NCI-H2029 treated with DMSO at 0.1 percent for 48 hours (cell line): ENCODE data around the gene TREH.

ENCODE experiments used
- DNase-seq: peaks from one replicate; lab custom pipeline; 2025; lab: John Stamatoyannopoulos, UW

The TREH gene

DNA sequence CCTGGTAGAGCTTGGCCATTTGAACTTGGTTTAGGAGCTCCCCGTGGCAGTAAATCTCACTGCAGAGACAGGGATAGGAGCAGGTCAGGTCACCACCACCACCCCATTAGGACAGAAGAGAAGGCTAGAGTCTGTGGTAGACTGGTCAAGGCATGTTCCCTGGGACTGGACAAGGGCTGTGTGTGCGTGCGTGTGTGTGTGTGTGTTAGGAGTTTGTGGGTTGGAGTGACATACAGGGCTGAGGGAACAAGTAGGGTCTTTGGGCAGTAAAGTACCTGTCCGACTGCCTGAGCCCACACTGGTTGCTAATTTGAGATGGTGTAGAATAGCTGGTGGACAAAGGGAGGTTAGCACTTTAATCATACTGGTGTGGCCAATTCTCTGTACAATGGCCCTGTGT, 16.1 kb downstream of the TREH start:
- no peak for DNase-seq

DNA sequence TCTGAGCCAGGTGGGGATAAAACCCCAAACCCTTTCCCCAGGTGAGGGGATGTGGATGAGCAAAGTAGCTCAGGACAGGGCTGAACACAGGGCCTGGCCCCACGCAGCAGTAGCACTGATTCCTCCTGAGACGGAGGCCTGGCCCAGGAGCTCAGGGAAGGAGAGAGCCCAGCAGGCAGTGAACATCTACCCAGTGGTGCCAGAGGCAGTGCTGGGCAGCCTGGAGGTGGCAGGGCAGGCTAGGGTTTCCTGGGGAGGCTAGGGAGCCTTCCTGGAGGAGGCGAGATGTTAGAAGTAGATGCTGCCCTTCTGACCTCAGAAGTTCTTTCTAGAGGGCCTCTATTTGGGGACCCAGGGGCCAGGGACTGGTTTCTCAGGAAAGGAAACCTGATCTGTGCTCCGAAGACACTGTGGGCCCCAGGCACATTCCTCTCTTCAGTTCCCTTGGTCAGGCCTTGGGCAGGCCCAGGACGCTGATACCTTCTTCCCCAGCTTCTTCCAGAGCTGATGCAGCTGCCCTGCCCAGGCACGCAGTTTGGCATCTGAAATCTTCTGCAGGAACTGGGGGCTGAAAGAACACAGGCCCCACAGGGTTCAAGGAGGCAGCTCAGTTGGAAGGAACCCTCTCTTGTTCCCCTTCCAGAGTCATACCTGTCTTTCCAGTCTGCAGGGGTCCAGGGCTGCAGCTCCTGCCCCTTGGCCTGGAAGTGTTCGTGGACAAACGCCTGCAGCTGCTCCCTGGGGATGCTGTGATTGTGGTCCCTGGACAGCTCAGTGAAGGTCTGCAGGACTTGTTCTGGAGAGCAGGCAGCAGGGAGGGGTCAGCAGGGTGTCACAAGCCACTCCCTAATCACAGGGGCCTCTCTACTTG, 16.8 kb downstream of the TREH start:
- DNase-seq: no peak

DNA sequence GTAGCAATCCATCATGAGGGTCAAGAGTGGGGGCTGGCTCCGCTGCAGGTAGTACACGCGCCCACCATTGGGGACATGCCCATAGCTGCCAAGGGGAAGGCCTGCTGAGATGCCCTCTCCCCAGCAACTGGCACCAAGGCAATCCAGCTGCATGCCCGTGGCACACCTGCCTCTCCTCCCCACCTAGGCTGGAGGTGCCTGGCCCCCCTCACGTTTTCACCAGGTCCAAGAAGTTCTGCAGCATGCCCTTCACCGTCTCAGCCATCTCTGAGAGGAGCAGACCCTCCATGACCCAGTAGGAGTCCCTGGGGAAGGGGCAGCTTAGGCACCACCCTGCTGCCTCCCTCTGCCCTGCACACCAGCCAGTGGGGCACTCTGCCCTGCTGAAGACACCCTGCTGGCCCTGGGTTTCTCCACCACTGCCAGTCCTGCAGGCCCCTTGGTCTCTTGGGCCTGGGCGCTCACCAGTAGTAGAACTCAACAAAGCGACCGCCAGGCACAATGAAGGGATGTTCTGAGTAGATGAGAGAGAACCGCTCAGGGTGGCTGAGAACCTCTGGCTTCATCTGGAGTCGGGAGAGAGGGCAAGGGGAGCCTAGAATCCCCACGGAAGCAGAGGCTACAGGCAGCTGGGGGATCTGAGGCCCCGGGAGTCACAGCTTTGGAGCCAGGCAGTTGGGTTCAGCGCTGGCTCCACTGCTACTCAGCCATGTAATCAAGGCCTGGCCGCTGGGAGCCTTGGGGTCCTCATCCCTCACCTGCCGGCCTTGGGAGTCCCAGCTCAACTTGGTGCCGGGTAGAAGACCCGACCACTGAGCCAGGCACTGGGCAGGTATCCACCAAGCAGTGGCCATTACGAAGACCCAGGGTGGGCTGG, 17.8 kb downstream of the TREH start:
- no peak for DNase-seq

DNA sequence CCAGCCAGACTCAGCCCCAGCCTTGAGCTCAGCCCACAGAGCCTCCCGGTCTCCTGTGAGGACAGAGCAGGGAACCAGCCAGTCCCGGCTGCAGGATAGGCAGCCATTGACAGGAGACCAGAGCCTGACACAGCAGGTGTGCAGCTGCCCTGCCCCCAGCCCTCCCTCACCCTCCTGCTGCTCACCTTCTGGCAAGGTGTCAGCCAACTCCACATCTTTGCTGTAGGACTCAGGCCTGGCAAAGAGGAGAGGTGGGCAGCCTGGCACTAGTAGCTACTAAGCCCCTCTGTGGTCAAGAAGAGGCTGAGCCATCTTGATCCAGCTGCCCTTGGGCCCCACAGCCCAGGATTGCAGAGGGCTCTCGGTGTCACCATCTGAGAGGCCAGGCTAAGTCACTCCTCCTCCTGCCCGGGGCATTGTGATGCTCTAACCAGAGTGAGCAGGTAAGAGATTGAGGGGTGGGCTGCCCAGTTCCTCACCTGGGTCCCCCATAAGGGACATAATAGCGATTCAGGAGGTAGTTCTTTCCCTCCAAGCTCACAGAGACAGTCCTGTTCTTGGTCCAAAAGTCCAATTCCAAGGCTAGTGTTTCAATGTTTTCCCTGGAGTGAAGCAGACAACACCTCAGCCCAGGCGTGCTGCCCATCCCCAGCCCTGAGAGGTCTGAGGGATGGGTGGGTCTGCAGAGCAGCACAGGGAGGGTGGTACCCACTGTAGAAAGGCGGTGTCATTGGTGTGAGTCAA, 18.6 kb downstream of the TREH start:
- no peak for DNase-seq

DNA sequence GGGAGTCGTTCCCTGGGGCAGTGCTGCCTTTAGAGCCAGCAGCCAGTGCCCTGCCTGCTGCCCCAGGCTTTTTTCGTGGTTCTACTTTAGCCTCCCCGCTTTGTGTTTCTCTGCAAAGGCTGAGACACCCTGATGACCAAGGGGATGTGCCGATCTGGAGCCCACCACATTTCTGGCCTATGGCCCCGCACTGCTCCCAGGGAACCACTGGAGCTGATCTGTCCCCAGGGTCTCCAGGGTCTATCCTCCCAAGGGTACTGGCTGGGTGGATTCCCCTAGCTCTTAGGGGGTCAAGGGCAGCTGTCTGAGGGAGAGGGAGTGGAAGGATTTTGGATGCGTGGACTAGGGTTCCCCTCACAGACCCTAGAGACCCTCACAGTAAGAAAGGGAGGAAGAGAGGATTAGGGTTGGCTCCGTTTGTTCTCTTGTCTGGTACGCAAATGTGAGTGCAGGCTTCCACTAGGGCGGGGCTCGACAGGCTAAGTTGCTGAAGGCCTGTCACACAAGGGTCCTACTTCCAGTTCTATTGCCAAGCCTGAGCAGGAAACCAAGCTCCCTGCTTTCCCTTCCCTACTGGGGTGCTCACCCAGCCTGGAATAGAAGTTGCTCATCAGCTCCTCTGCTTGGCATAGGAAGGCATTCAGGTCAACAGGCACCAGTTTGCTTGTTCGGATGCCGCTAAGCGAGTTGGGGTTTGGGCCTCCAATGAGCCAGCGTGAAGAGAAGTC, 19.3 kb downstream of the TREH start:
- DNase-seq: no peak

DNA sequence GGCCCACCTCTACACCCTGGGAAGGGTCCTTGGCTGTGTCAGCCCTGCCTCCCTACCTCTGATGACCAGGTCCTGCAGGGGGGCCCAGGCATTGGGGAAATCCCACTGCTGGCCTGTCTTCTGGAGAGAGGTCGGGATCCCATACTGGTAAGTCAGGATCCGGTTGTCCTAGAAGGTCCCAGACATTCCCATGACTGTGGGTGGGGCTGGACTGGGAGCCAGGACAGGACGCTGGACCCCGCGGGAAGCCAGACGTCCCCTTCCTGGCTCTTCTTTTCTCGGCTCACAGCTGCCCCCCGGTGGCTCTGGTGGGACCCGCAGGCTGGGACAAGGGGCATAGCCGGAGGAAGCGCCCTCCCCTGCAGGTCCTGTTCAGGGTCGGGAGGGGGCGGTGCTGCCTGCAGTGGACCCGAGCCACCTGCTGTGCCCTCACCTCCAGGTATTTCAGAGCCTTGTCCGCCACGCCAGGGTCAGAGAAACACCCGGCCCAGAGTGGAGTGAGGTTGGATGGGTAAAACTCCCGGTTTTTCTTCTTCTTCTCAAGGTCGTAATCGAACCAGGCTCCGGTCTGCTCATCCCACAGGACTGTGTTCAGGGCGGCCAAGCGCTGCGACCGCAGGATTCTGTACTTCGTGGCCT, 20.0 kb downstream of the TREH start:
- DNase-seq: peak; percentile 68

DNA sequence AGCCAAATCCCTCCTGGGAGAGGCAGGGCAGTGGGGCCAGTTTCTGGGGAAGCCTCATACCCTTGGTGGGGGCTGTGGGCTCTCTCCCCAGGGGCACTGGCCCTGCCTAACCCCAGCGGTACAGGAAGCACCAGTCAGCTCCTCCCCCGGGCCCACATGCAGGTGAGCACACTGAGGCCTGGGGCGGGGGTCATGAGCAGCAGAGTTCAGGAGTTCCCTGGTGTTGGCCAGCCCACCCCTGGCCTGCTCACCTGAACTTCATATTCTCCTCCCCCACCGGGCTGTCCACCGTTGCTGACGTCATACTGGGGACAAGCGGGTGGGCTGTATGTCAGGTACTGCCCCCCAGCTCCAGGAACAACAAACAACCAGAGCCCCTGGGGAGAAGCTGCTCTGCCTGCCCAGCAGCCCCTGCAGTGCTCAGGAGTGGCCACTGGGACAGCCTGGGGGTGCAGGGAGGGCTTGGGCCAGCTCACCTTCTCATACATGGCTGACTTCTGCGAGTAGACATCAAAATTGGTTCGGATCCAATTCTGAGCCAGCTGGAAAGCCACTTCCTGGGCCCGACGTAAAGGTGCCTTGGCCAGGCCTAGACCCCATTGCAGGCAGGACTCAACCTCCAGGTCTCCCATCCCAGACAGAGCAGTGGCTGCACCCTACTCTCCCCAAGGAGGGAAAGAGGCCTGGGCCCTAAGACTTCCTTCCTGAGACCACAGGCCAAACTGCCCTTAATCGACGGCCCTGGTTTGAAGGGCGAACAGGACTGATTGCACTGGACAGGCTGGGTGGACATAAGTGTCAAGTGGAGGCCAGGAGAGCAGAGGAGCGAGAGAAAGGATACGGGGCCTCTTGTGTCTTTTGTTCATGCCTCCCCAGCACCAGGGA, 20.8 kb downstream of the TREH start:
- DNase-seq: no peak

DNA sequence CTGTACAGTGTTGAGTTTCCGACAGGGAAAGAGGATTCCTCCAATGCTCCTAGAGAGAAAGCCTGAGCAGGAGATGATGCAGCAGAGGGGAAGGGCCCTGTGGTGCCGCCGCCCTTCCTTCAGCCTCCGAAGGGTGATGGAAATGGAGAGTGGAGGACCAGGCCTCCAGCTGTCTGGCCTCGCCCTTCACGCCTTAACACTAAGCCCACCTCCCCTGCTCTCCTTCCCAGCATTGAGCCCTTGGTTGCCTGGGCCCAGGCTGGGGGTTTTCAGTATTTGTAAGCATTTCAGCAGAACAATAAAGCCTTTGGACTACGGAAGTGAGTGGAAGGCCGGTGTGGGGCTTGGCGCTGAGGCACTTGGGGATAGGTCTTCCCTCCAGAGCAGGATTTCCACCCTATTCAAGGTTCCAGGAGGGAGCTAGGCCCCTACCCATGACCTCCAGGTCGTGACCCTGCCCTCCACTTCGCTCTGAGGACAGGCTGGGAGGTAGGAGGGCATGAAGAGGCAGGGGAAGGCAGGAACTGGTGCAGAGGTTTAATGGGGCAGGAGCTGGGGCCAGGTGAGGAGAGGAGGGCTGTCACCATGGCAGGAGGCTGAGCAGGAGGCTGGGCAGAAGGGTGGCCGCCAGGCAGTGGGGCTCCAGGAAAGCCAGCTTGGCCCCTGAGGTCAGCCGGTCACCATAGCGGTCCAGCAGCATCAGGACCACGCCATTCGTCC, 21.6 kb downstream of the TREH start:
- no peak for DNase-seq

DNA sequence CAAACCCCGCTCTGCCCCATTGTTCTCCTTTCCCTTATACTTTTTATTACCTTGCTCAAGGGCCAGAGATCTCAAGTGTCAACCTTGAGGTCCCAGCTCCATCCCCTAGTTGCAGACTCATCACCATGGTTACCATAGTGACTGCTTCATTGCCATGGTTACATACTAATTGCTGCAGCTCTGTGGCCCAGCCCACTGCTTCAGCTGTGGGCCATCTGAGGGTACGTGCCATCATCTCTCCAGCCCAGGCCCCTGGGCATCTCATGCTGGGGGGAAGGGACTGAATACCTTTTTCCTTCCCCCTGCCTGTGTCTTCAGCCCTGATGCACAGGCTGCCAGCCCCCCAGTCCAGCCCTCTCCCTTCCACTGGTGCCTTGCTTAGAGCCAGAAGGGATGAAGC, 22.2 kb downstream of the TREH start:
- no peak for DNase-seq

DNA sequence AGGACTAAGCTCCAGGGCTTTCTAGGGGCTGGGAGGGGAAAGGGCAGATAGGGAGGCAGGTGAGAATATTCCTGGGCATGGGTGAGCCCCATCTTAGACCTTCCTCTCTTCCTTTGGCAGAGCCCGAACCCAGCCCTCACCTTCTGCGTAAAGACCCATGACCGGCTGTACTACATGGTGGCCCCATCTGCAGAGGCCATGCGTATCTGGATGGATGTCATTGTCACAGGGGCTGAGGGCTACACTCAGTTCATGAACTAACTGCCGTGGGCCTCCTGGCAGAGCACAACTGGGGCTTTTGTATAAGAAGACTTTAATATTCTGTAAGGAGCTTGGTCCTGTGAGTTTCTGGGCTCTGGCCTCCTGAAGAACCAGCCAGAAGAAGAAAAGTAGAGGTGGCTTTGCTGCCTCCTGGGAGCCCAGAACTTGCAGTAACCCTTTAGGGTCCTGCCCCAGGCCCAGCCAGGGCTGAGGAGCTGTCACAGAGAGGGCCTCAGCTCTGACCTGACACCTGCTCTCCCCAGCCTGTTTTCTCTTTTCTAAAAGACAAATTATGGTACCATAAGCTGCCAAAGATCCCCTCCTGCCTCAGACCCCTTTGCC, 22.8 kb downstream of the TREH start:
- DNase-seq: no peak

DNA sequence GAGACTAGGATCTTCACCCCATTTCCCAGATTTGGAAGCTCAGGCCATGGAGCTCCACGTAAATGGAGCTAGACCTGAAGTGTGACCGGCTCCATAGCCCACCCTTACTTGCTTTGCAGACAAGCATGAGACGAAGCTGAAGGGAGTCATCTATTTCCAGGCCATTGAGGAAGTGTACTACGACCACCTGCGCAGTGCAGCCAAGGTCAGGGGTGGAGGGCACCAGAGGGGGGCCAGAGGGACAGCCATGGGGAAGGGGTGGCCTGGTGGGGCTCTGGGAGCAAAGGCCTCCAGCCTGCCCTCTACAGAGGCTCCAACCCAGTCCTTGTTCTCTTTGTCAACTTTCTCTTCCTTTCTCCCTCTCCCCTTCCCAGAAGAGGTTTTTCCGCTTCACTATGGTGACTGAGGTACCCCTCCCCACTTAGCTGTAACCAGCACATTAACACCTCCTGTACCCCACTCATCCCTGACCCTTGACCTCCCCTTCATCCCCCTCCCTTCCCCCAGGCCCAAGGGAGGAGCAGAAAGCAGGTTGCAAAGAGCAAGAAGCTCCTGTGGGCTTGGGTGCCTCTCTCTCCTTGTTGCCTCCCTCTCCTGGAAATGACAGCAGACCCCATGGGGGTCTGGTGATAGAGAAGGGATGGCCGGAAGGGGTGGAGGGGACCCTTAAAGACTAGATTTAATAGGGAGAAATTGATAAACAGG, 23.8 kb downstream of the TREH start:
- no peak for DNase-seq

DNA sequence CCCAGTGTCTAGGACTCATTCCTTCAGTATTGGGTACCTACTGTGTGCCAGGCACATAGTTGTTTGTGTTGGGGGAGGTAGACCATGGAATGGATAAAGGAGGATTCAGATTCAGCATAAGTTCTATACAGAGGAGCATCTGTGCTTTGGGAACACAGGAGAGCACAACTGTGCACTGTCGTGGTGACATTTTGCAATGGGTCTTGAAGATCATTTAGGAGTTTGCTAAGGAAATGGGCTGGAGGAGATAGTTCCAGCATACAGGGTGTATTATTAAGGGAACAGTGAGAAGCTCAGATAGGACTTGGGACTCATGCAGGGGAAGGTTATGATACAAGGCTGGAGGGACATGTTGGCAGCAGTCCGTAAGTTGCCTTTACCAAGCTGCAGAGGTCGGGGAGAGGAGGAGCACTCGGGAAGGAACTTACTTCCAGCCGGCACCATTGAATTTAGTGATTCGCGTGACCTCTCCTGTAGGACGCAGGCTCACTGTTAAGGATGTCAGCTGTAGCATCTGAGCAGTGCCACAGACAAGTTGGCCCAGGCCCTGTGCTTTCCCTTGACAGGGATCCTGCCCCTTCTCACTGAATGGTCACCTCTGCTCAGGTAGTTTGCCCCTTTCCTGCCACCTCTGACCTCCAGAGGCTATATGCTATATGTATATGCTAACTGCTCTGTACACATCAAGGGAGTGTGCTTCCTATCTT, 25.6 kb downstream of the TREH start:
- DNase-seq: no peak

DNA sequence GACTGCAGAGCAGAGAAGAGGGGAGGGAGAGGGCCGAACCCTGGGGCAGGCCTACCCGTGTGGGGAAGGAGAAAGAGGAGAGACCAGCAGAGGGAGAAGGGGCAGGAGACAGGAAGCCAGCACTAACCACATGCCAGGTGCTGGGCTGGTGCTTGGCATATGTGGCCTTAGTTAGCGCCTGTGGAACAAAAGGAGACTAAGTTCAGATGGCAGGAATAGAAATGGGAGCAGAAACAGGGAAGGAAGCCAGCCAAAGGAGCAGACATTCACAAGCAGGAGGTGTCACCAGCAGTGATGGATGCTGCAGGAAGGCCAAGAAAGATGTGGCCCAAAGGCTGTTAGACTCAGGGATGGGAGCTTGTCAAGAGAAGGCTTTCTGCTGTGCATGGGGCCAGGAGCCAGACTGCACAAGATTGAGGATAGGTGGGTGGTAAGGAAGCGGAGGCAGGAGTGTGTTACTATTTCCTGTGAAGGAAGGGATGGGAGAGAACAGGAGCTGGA, 26.7 kb downstream of the TREH start:
- DNase-seq: no peak

DNA sequence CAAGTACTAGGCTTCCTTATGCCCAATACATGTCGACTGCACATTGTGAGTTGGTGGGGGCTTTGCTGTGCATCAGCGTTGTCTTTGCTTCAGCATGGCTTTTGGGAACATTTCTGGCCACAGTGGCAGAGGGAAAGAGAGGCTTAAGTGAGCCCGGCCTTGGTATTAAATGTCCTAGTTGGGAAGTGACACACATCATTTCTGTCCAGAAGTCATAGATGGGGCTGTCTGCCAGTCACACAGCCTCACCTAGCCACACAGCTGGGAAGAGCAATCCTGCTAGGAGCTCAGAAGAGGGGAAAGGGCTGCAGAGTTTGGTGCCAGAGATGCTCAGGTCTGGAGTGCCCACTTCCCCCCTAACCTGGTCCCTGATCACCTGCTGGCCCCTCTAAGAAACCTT, 27.6 kb downstream of the TREH start:
- DNase-seq: no peak

DNA sequence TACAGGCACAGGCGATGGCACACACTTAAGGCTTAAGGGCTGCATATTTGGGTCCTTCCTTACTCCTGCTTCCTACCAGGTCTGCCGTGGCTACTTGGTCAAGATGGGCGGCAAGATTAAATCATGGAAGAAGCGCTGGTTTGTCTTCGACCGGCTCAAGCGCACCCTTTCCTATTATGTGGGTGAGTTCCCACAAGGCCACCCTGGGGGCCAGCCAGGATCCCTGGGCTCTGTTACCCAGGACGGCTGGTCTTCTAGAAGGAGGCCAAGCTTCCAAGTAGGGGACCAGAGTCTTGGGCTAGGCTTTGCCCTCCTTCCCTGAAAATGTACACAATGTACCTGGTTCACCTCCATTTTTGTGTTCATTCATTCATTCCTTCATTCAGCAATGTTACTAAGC, 29.1 kb downstream of the TREH start:
- DNase-seq: no peak

DNA sequence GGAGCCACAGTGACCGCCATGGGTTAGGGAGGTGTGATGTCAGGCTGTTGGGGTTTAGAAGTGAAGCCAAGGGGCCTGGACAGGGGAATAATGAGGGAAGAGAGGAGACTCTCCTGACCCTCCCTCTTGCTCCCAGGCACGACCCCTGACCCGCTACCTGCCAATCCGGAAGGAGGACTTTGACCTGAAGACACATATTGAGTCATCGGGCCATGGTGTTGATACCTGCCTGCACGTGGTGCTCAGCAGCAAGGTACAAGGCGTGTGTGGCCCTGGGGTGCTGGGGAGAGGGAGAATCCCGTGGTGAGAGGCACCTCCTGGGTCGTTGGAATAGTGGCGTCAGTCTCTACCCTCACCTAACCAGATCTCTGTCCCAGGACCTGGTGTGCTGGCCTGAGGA, 29.5 kb downstream of the TREH start:
- DNase-seq: no peak

DNA sequence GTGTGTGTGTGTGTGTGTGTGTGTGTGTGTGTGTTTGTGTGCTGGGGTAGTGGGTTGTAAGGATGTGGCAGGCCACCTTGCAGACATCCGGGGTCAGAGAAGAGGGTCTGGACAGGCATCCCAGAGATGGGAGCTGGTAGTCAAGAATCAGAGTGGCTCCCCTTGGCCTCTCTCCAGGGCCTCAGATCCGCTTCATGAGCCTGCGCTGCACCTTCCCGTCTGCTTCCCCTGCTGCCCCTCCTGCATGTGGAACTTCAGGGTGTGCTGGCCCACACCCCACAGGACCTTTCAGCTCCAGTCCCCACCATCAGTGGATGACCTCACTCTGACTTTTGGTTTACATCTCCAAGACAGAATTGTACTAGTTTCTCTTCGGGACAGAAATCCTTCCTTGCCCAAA, 31.2 kb downstream of the TREH start:
- no peak for DNase-seq

DNA sequence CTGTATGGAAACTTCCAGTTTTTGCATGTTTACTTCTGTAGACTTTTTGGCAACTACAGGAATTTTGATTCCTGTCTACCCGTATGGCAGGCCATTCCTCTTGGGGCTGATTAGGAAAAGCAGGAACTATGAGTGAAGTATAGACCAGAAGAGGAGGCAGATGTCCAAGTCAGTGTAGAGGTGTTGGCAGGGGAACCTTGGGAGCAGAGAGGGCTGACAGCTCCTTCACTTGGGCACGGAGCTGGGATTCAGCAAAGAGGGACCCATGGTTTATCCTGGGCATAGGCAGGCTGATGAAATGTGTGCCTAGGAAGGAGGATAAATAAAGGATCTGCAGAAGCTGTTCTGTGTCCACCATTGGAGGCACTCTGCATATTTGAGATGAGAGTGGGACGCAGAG, 33.1 kb downstream of the TREH start:
- DNase-seq: no peak
